ENCODE measurements around the gene GMCL2. TPM values are rescaled to one million over a fixed set of nuclear protein-coding genes. Genes with fewer than 3 reads are reported as not detected.
A peak's percentile ranks its signal among the peaks of the same experiment; 100 is the strongest.

GMCL2 gene
- polyA plus RNA-seq, 3 donors, result not detected

- 71 to 76% (median 72%) methylated on average over 13 of the region's 13 CpGs for WGBS, 3 donors
- H3K27ac ChIP-seq (ENCODE audit: low read depth, low read length), result no peak overlapping the region
Observed at GRCh38 chr5:178223828-178224335, 36.7 kb upstream of the GMCL2 start.

- no peak overlapping the region for H3K27ac ChIP-seq (ENCODE audit: low read depth, low read length)
- 89% methylated on average over 5 of the region's 5 CpGs for WGBS, 3 donors
Observed at GRCh38 chr5:178223196-178223773, 36.1 kb upstream of the GMCL2 start.

DNA sequence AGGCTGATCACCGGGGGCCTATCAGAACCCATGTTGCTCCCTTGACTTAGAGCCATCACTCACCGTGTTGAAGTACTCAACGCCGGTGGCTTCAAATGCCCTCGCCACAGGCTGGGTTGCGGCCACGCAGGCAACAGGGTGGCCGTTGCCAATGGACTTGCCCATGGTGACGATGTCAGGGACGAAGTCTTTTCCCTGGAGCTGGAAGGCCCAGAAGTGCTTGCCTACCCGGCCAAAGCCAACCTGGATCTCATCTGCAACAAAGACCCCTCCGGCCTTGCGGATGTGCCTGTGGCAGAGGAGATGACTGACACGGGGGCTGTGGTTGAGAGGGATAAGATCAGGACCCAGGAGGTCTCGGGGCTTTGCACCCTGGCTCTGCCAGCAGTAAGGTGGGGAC lies 35.1 kb upstream of the GMCL2 start:
- WGBS, 3 donors, result 94 to 97% (median 97%) methylated on average over 15 of the region's 15 CpGs
- H3K27ac ChIP-seq (ENCODE audit: low read depth, low read length), result no peak overlapping the region

DNA sequence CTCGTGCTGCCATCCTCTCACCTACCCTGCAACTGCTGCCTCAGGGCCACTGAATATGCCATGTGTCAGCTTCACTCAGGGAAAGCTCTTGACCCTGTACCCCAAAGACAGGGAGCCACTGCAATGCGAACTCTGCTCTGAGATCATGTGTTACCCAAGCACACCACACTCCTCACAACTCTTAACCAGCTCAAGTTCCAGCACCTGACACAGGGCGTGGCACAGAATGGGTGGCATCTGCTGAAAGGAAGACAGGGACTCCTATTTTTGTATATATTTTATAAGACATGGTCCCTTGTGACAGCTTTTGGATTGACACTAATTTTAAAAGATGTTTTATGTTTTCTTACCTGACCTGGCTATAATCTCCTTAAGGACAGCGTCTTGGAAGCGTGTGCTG lies 34.7 kb upstream of the GMCL2 start:
- no peak overlapping the region for H3K27ac ChIP-seq (ENCODE audit: low read depth, low read length)
- 74 to 79% (median 77%) methylated on average over 5 of the region's 5 CpGs for WGBS, 3 donors

DNA sequence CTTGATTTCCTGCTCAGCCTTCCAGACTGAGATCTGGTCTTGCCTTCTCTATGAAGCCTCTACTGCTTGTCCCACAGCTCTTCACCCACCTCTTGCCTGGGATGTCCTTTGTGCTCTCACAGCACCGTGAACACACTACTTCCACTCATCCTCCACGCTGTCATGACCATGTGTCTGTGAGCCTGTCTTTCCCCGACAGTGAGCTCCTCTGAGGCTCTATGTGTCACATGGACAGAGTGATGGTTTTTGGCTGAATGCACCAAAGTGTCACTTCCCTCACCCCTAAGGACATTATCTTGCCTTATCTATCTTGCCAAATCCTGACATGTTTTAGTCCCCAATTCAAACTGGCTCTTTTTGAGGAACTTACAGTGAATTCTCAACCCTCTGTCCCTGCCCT lies 34.1 kb upstream of the GMCL2 start:
- WGBS, 3 donors, result 57 to 87% (median 58%) methylated on average over 3 of the region's 3 CpGs
- no peak overlapping the region for H3K27ac ChIP-seq (ENCODE audit: low read depth, low read length)

DNA sequence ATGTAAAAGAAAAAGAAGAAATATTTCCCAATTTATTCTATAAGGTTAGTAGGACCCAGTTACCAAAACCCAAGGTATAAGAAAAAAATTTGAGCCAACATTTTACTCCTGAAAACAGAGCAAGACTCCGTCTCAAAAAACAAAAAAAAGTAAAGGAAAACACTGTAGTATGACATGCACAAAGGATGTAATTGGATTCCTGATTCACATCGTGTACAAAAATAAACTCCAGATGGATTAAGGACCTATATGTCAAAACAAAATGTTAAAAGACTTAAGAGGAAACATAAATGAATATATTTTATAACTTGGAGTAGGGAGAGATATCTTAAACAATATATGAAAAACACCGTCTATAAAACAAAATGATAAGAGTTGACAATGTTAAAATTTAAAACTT lies 31.7 kb upstream of the GMCL2 start:
- no peak overlapping the region for H3K27ac ChIP-seq (ENCODE audit: low read depth, low read length)
- 86 to 87% (median 87%) methylated on average over 3 of the region's 3 CpGs for WGBS, 3 donors

DNA sequence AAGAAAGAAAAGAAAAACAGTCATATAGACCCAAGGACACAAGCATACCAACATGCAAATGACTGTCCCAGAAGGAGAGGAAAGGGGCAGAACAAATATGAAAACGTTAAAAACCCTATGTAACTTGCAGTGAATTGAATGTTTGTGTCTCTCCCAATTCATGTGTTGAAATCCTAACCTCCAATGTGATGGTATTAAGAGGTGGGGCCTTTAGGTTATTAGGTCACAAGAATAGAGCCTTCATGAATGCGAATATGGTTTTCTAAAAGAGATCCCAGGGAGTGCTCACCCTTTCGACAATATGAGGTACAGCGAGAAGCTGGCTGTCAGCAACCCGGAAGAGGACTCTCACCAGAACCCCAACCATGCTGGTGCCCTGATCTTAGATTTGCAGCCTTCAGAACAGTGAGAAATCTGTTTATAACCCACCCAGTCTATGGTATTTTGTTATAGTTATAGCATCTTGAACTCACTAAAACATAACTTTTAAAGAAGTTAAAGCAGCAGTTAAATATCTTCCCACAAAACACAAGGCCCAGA lies 31.1 kb upstream of the GMCL2 start:
- H3K27ac ChIP-seq (ENCODE audit: low read depth, low read length), result no peak overlapping the region
- 79 to 90% (median 83%) methylated on average over 5 of the region's 5 CpGs for WGBS, 3 donors

- 85 to 96% (median 86%) methylated on average over 3 of the region's 3 CpGs for WGBS, 3 donors
- H3K27ac ChIP-seq (ENCODE audit: low read depth, low read length), result no peak overlapping the region
Observed at GRCh38 chr5:178216779-178217178, 29.6 kb upstream of the GMCL2 start.

DNA sequence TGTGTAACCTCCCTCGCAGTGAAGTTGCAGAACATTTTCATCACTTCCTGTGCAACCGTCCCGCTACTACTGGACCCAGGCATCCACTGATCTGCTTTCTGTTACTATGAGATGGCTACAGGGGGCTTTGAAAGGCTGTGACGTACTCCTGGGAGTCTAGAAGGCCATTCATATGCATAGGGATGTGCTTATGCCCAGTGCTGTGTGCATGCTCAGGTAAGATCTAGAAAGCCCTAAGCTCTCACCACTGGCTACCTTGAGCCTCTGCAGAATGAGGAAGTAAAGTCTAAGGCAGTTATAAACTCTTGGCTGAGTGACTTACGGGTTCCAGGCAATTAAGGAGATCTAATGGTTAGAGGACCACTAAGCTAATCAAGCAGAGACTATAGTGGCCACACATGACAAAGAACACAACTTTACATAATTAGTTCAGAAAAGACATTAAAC lies 28.9 kb upstream of the GMCL2 start:
- 57 to 93% (median 65%) methylated on average over 5 of the region's 5 CpGs for WGBS, 3 donors
- H3K27ac ChIP-seq (ENCODE audit: low read depth, low read length), result no peak overlapping the region

DNA sequence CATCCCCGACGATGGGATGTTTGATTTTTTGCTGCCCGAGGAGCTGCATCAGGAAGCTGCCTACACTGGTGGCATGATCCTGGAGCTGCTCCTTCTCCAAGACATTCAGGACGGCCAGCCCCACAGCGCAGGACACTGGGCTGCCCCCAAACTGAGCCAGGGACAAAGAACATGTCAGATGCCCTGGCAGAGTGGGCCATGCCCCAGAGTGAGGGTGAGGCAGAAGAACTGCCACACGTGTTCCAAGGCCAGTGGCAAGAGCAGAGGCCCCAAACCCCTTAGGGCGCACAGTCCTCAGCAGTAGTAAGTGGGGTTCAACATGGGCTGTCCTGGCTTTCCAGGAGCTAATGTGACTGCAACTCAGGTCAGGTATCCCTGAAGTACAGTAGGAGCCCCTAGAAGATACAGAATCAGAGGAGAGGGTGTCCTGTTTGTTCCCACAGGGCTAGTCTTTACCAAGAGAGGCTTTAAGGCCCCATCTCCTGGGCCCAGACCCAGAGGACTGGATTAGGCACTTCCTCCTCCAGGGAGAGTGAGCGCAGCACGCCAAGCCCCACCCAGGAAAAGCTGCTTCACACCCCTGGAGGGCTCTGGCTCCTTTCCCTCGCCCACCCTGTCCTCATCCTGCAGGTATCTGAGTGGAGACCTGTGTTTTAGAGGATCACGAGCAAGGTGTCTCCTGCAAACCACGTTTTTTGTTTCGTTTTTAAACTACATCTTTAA lies 28.3 kb upstream of the GMCL2 start:
- 71 to 87% (median 71%) methylated on average over 13 of the region's 13 CpGs for WGBS, 3 donors

DNA sequence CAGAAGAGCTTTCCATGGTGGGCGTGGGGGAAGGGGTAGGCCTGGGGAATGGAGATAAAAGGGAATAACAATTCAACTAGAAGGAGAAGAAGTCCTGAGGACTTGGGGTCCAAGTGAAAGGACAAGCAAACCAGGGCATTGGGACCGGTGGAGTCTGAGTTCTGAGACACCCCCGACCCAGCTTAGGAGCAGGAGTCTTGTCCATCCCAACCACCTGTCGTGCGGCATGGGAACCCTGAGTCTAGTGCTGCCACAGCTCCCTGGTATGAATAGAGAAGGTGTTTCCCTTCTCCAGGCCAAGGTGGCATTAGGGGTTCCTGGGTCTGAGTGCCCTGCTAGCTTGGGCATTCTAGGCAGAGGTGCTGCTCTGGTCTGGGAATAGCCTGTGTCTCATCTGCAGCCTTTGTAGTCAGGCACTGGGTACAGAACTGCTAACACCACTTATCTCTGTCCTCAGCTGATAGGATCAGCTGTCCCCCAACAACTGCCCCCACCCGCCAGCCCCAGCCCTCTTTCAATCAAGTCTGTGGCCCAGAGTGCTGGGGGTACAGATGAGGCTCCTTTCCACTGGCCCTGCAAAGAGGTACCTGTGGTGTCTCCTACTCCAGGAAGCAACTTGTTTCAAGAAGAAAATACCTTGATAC lies 27.1 kb upstream of the GMCL2 start:
- H3K27ac ChIP-seq (ENCODE audit: low read depth, low read length), result no peak overlapping the region

More for the DNA sequence above, 28.3 kb upstream of the GMCL2 start:
- H3K27ac ChIP-seq (ENCODE audit: low read depth, low read length), result peak overlapping the region; percentile 26

GRCh38 chr5:178213748-178214151 lies 26.6 kb upstream of the GMCL2 start:
- 59 to 80% (median 69%) methylated on average over 8 of the region's 8 CpGs for WGBS, 3 donors
- no peak overlapping the region for H3K27ac ChIP-seq (ENCODE audit: low read depth, low read length)

More for the DNA sequence above, 27.1 kb upstream of the GMCL2 start:
- 91 to 96% (median 93%) methylated on average over 6 of the region's 6 CpGs for WGBS, 3 donors

DNA sequence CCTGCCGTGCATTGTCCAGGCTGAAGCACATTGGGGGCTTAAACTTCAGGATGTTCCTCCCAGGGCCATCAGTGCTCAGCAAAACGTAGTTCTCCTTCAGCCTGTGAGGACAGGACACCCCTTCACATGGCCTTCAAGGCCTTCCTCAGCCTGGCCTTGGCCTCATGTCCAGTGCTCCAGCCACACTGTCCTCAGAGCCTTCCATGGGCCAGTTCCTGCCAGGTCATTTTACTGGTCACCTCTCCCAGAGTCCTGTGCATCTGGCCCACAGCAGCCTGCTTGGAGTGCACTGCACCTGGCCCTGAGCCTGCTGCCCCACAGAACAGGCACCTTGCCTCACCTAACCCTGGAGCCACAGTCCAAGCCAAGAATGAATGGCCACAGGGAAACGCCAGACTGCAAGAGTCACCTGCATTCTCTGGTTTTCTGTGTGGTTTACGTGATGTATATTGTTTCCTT lies 25.9 kb upstream of the GMCL2 start:
- 60 to 69% (median 67%) methylated on average over 4 of the region's 4 CpGs for WGBS, 3 donors
- H3K27ac ChIP-seq (ENCODE audit: low read depth, low read length), result no peak overlapping the region

- no peak overlapping the region for H3K27ac ChIP-seq (ENCODE audit: low read depth, low read length)
- 91 to 94% (median 92%) methylated on average over 3 of the region's 3 CpGs for WGBS, 3 donors
Observed at GRCh38 chr5:178212241-178213002, 25.3 kb upstream of the GMCL2 start.

DNA sequence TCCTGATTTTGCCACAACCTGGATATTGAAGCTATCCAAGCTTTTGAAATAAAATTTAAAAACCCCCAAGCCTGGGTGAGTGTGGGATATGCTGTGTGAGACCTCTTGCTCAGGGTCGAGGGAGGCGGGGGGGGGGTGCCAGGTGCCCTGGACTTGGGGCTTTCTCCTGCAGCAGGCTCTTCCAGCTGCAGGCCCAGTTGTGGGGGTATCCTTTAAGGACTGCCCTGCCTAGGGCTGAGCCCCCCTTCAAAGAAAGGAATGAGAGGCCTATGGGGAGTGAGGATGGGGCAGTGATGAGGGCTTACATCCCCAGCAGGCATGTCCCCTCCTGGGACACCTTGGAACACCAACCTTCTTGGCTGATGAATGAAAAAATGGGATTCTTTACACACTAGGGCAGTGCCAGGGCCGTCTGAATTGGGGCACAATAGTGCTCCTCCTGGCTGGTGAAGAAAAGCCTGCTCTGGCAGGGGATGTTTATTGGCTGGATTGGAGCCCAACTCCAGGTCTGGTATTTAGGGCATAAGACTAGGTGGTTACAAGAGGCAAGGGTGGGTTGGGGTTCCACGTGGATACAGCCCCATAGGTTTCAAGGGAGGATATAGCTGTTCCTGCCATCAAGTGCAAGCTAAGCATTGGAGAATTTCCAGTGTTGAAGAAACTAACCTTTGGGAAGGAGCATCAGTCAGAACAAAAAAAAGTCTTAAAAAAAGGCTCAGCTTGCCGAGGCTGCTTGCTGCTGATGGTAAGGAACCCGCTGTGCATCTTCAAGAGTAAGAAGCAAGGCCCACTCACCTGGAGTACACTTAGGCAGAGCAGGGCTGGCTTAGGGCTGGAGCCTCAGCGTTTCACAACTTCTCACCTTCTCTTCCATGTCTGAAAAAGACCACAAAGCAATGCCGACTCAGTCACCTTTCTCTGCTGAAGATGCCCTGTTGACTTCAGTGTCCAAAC lies 24.2 kb upstream of the GMCL2 start:
- H3K27ac ChIP-seq (ENCODE audit: low read depth, low read length), result no peak overlapping the region
- 70 to 74% (median 71%) methylated on average over 8 of the region's 8 CpGs for WGBS, 3 donors

DNA sequence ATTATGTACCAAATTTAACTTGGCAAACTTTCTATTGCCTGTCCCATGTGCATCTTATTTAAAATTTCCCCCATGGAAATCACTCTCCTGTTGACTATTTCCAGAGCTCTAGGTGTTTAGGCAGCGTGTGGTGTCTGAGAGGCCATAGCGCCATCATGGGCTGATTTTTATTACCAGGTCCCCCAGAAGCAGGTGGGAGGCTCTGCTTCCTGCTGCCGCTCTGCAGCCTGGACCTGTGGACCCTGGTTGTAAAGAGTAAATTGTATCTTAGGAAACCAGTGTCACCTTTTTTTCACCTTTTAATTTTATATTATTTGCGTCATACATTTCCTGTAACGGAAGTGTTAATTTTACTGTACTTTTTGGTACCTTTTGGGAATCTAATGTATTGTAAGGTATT lies 23.5 kb upstream of the GMCL2 start:
- no peak overlapping the region for H3K27ac ChIP-seq (ENCODE audit: low read depth, low read length)
- WGBS, 3 donors, result 87 to 94% (median 88%) methylated on average over 5 of the region's 5 CpGs

- H3K27ac ChIP-seq (ENCODE audit: low read depth, low read length), result no peak overlapping the region
- 89 to 93% (median 92%) methylated on average over 18 of the region's 18 CpGs for WGBS, 3 donors
Observed at GRCh38 chr5:178210073-178210535, 22.9 kb upstream of the GMCL2 start.
